Uterus (tissue), 2 donors: Measurements from ENCODE around the gene ADK.

ENCODE experiments used
- CTCF ChIP-seq, 4 experiments: fragments of 200-600 bp in 2 of 4; fragments of 450-650 bp in 2 of 4; sonication (generic) in 2 of 4; IDR thresholded peaks; one replicate each; pipeline ENCODE4 v1.5.1; 2016 to 2019; ENCODE audit warnings: antibody characterized with exemption in 4 of 4, mild to moderate bottlenecking in 2 of 4, moderate library complexity in 1 of 4
- POLR2A ChIP-seq, 2 donors: fragments of 450-650 bp; IDR thresholded peaks; one replicate each; pipeline ENCODE4 v1.6.1; 2016; ENCODE audit warnings: antibody characterized with exemption in 2 of 2, mild to moderate bottlenecking in 1 of 2, moderate library complexity in 1 of 2

- TF ChIP-seq CTCF (IDR thresholded peaks at IDR 0.05) (no peak), POLR2A (IDR thresholded peaks at IDR 0.05) (no peak)
Measured at GRCh38 chr10:74342991-74343390, 192.0 kb downstream of the ADK start.
